Endodermal cell (in vitro differentiated cells): Measurements from ENCODE around the gene LAMTOR4. TPM values are rescaled to one million over a fixed set of nuclear protein-coding genes. Genes with fewer than 3 reads are reported as not detected.
A peak's percentile ranks its signal among the peaks of the same experiment; 100 is the strongest.

ENCODE experiments used
- DNase-seq: peaks from one replicate; pipeline ENCODE4 v3.0.0-alpha.2; 2017
- H3K27ac ChIP-seq: 2 replicates; pipeline ENCODE4 v1.5.1; 2013; ENCODE audit warnings: mild to moderate bottlenecking, low read depth, low read length, moderate library complexity
- H3K27me3 ChIP-seq: 2 replicates; pipeline ENCODE4 v1.6.1; 2013; ENCODE audit warnings: mild to moderate bottlenecking, low read length, moderate library complexity; ENCODE audit not compliant: insufficient read depth, control insufficient read depth, poor library complexity, severe bottlenecking
- H3K36me3 ChIP-seq: 2 replicates; pipeline ENCODE4 v1.7.0; 2013; ENCODE audit warnings: mild to moderate bottlenecking, low read length, moderate library complexity; ENCODE audit not compliant: control insufficient read depth, insufficient read depth
- H3K4me1 ChIP-seq: one replicate; pipeline ENCODE4 v1.7.0; 2013; ENCODE audit warnings: low read length; ENCODE audit not compliant: control insufficient read depth, insufficient read depth
- H3K4me3 ChIP-seq: 2 replicates; pipeline ENCODE4 v1.5.1; 2013; ENCODE audit warnings: mild to moderate bottlenecking, low read length, moderate library complexity
- H3K9ac ChIP-seq: 2 replicates; pipeline ENCODE4 v1.6.1; 2013; ENCODE audit warnings: mild to moderate bottlenecking, low read length, moderate library complexity; ENCODE audit not compliant: poor library complexity, severe bottlenecking; ENCODE audit errors: extremely low read depth
- H3K9me3 ChIP-seq: 2 replicates; pipeline ENCODE4 v1.6.1; 2013; ENCODE audit warnings: mild to moderate bottlenecking, low read length, moderate library complexity; ENCODE audit not compliant: control insufficient read depth
- H3K27ac Mint-ChIP-seq: 2 replicates; pipeline ENCODE4 v1.8.0; 2020; ENCODE audit warnings: mixed read lengths
- H3K27me3 Mint-ChIP-seq: 2 replicates; pipeline ENCODE4 v1.8.0; 2021; ENCODE audit warnings: mild to moderate bottlenecking, mixed read lengths; ENCODE audit not compliant: insufficient read depth
- H3K36me3 Mint-ChIP-seq: 2 replicates; pipeline ENCODE4 v1.8.0; 2020; ENCODE audit warnings: low read depth, mixed read lengths
- H3K4me1 Mint-ChIP-seq: 2 replicates; pipeline ENCODE4 v1.8.0; 2020; ENCODE audit warnings: mixed read lengths
- H3K4me3 Mint-ChIP-seq: 2 replicates; pipeline ENCODE4 v1.8.0; 2020; ENCODE audit warnings: mild to moderate bottlenecking, moderate library complexity, mixed read lengths
- H3K9me3 Mint-ChIP-seq: 2 replicates; pipeline ENCODE4 v1.8.0; 2020; ENCODE audit warnings: mild to moderate bottlenecking, mixed read lengths
- WGBS, 2 experiments: methylation state at CpG; one replicate each; pipeline versions ENCODE4 v1.1.5 to v1.1.7; 2013; ENCODE audit warnings: missing lambda C conversion rate in 2 of 2, mixed read lengths in 1 of 2; ENCODE audit not compliant: insufficient coverage in 1 of 2, insufficient read length in 1 of 2; 5-methylcytosine and 5-hydroxymethylcytosine counted together
- total RNA-seq, 2 donors: library from RNA; stranded (reverse); fragmentation: NEBNext Ultra II Directional in 1 of 2; extraction: Animal tissue kit (Norgen Biotek cat#: 25700) in 1 of 2; gene quantifications; 2 replicates in 1 of 2; 3 replicates in 1 of 2; pipeline ENCODE4 v1.2.1, GENCODE V29; 2021
- TF ChIP-seq, protein P1 (sequence below): fragments of 200-600 bp; sonication (generic); conservative IDR thresholded peaks from 2 replicates; pipeline ENCODE4 v1.5.0; 2021; ENCODE audit warnings: antibody characterized with exemption, mild to moderate bottlenecking

Gene LAMTOR4
- total RNA-seq, 2 donors from 2014 or later = 155 to 188 TPM

GRCh38 chr7:100126239-100126930 is 22.3 kb upstream of the LAMTOR4 start:
- 24 to 29% methylated on average over 21 to 29 of the region's 29 CpGs for WGBS, 2 experiments
- Mint-ChIP-seq H3K4me1 (peaks cover 6% of the 10 kb centered on the region), H3K27me3 (peaks cover 21% of the 10 kb centered on the region)

GRCh38 chr7:100126931-100127865 is 21.5 kb upstream of the LAMTOR4 start, which contains the start of gene MBLAC1:
TSS of gene MBLAC1 (plus strand) at chr7:100126967. CDS start at chr7:100127396, 429 bp downstream.
- Mint-ChIP-seq H3K27me3 (peaks cover 22% of the 10 kb centered on the region), H3K4me1 (peaks cover 4% of the 10 kb centered on the region), H3K4me3 (peak within 1 kb of the TSS; percentile 96), H3K36me3 (peaks cover 5% of the 10 kb centered on the region), H3K27ac (peak within 1 kb of the TSS; percentile 99), H3K9me3 (no peaks in the 10 kb centered on the region)
- H3K9ac ChIP-seq = peak within 1 kb of the TSS; percentile 88
- peaks cover 5% of the 10 kb centered on the region for H3K36me3 ChIP-seq
- H3K27ac ChIP-seq = peak within 1 kb of the TSS; percentile 92
- peaks cover 12% of the 10 kb centered on the region for H3K27me3 ChIP-seq
- H3K4me3 ChIP-seq = peak within 1 kb of the TSS; percentile 85
- DNase-seq = peak; percentile 95
- TF ChIP-seq, protein P1, sequence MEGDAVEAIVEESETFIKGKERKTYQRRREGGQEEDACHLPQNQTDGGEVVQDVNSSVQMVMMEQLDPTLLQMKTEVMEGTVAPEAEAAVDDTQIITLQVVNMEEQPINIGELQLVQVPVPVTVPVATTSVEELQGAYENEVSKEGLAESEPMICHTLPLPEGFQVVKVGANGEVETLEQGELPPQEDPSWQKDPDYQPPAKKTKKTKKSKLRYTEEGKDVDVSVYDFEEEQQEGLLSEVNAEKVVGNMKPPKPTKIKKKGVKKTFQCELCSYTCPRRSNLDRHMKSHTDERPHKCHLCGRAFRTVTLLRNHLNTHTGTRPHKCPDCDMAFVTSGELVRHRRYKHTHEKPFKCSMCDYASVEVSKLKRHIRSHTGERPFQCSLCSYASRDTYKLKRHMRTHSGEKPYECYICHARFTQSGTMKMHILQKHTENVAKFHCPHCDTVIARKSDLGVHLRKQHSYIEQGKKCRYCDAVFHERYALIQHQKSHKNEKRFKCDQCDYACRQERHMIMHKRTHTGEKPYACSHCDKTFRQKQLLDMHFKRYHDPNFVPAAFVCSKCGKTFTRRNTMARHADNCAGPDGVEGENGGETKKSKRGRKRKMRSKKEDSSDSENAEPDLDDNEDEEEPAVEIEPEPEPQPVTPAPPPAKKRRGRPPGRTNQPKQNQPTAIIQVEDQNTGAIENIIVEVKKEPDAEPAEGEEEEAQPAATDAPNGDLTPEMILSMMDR = no peak
- H3K9me3 ChIP-seq = no peaks in the 10 kb centered on the region
- 1% methylated on average over 37 to 85 of the region's 85 CpGs for WGBS, 2 experiments
- H3K4me1 ChIP-seq = no peaks in the 10 kb centered on the region

More at GRCh38 chr7:100126239-100126930, 22.3 kb upstream of the LAMTOR4 start:
- Mint-ChIP-seq H3K36me3 (peaks cover 6% of the 10 kb centered on the region), H3K4me3 (peak overlapping the region; percentile 96), H3K9me3 (no peaks in the 10 kb centered on the region), H3K27ac (peak overlapping the region; percentile 99)
- Histone ChIP-seq H3K27me3 (peaks cover 12% of the 10 kb centered on the region), H3K36me3 (peaks cover 5% of the 10 kb centered on the region), H3K9me3 (no peaks in the 10 kb centered on the region), H3K4me3 (peak overlapping the region; percentile 85), H3K9ac (peak overlapping the region; percentile 88), H3K27ac (peak overlapping the region; percentile 92), H3K4me1 (no peaks in the 10 kb centered on the region)
- DNase-seq = no peak
- TF ChIP-seq, protein P1 = peak; percentile 29

GRCh38 chr7:100127866-100128636 is 20.7 kb upstream of the LAMTOR4 start:
- Histone ChIP-seq H3K9ac (peak overlapping the region; percentile 34), H3K9me3 (no peaks in the 10 kb centered on the region), H3K36me3 (no peaks in the 10 kb centered on the region), H3K27ac (no peak overlapping the region), H3K4me3 (peak overlapping the region; percentile 85), H3K4me1 (no peaks in the 10 kb centered on the region), H3K27me3 (peaks cover 12% of the 10 kb centered on the region)
- Mint-ChIP-seq H3K9me3 (no peaks in the 10 kb centered on the region), H3K4me3 (peak overlapping the region; percentile 96), H3K4me1 (peaks cover 3% of the 10 kb centered on the region), H3K27ac (no peak overlapping the region), H3K27me3 (peaks cover 27% of the 10 kb centered on the region), H3K36me3 (peaks cover 2% of the 10 kb centered on the region)
- TF ChIP-seq, protein P1 = no peak
- DNase-seq = peak; percentile 78
- WGBS, 2 experiments = 11 to 17% methylated on average over 21 to 37 of the region's 37 CpGs
